Sigmoid colon (tissue), 7 donors: ENCODE results near the gene DIAPH2. TPM values are rescaled to one million over a fixed set of nuclear protein-coding genes. Genes with fewer than 3 reads are reported as not detected.

Experiments
- DNase-seq: peaks from one replicate; pipeline ENCODE4 v3.0.0-alpha.2; 2019
- H3K27ac ChIP-seq, 4 donors: fragments of 200-600 bp; sonication (generic); one replicate each; pipeline ENCODE4 v1.5.1; 2016 to 2019; ENCODE audit warnings: mild to moderate bottlenecking in 1 of 4
- H3K27me3 ChIP-seq, 3 donors: fragments of 200-600 bp; sonication (generic); one replicate each; pipeline ENCODE4 v1.5.1; 2019; ENCODE audit warnings: mild to moderate bottlenecking in 1 of 3
- H3K36me3 ChIP-seq, 4 donors: fragments of 200-600 bp; sonication (generic); one replicate each; pipeline ENCODE4 v1.5.1; 2016 to 2019
- H3K4me1 ChIP-seq, 4 donors: fragments of 200-600 bp; sonication (generic); one replicate each; pipeline ENCODE4 v1.5.1; 2017 to 2019
- H3K4me3 ChIP-seq, 4 donors: fragments of 200-600 bp; sonication (generic); one replicate each; pipeline ENCODE4 v1.5.1; 2017 to 2019; ENCODE audit warnings: mild to moderate bottlenecking in 2 of 4, moderate library complexity in 1 of 4
- H3K9me3 ChIP-seq, 4 donors: fragments of 200-600 bp in 3 of 4; sonication (generic) in 3 of 4; one replicate each; pipeline versions ENCODE4 v1.5.1 to v1.6.1; 2013 to 2019
- CTCF ChIP-seq, 4 experiments: fragments of 450-650 bp in 3 of 4; fragments of 200-600 bp in 1 of 4; IDR thresholded peaks; one replicate each; pipeline ENCODE4 v1.5.1; 2016 to 2019; ENCODE audit warnings: antibody characterized with exemption in 4 of 4, mild to moderate bottlenecking in 3 of 4, moderate library complexity in 2 of 4
- EP300 ChIP-seq, 4 donors: sonication (generic); formaldehyde crosslinking; IDR thresholded peaks; one replicate each; pipeline ENCODE4 v1.6.1; 2017; ENCODE audit warnings: antibody characterized with exemption in 4 of 4
- POLR2A ChIP-seq, 2 donors: fragments of 450-650 bp; IDR thresholded peaks; one replicate each; pipeline ENCODE4 v1.6.1; 2016; ENCODE audit warnings: antibody characterized with exemption in 2 of 2, mild to moderate bottlenecking in 2 of 2, moderate library complexity in 2 of 2
- POLR2AphosphoS5 ChIP-seq, 4 donors: sonication (generic); formaldehyde crosslinking; IDR thresholded peaks; one replicate each; pipeline ENCODE4 v1.6.1; 2017; ENCODE audit warnings: antibody characterized with exemption in 4 of 4
- WGBS, 2 donors: extraction: QIAGEN DNeasy Blood & Tissue Kit; methylation state at CpG; one replicate each; pipeline ENCODE4 v1.1.7; 2013; 5-methylcytosine and 5-hydroxymethylcytosine counted together
- intact Hi-C: fragments of 100-400 bp; cut with DNase I; formaldehyde crosslinking; loops from one replicate; pipeline ENCODE4 v1.15.1; 2023
- polyA plus RNA-seq, 3 donors: library from polyadenylated mRNA; stranded (reverse); fragments of 200-250 nt; gene quantifications; one replicate each; pipeline ENCODE4 v1.2.3, GENCODE V29; 2013
- total RNA-seq, 4 donors: library from RNA; depleted of rRNA; stranded (reverse); fragments of >200 nt; gene quantifications; one replicate each; pipeline ENCODE4 v1.1.0, GENCODE V29; 2016
- donor health status: healthy with polysubstance abuse.
- donor health status: Bipolar disorder and iron deficiency.
- donor health status: healthy.

The DIAPH2 gene
- total and polyA plus RNA-seq, 7 donors: 6.6 to 31.3 (median 21.7) TPM

- no peak for DNase-seq
- Histone ChIP-seq H3K36me3 (no peaks in the 10 kb centered on the region), H3K4me1 (no peaks in the 10 kb centered on the region), H3K27ac (no peak overlapping the region), H3K9me3 (no peaks in the 10 kb centered on the region), H3K27me3 (no peaks in the 10 kb centered on the region), H3K4me3 (no peak overlapping the region)
- no peak for TF ChIP-seq POLR2A (IDR thresholded peaks at IDR 0.05)
- TF ChIP-seq EP300 (IDR thresholded peaks at IDR 0.05): no peak
- no peak for TF ChIP-seq CTCF (IDR thresholded peaks at IDR 0.05)
- TF ChIP-seq POLR2AphosphoS5 (IDR thresholded peaks at IDR 0.05): no peak
- 86 to 90% methylated on average over 3 of the region's 3 CpGs for WGBS, 2 donors
- intact Hi-C loops: no loop called here
Measured at GRCh38 chrX:97524997-97525396, 840.4 kb downstream of the DIAPH2 start.

- no peak for TF ChIP-seq CTCF (IDR thresholded peaks at IDR 0.05)
- no peak for TF ChIP-seq POLR2AphosphoS5 (IDR thresholded peaks at IDR 0.05)
- no peak for TF ChIP-seq POLR2A (IDR thresholded peaks at IDR 0.05)
- no peak for TF ChIP-seq EP300 (IDR thresholded peaks at IDR 0.05)
- WGBS, 2 donors: 65 to 94% methylated on average over 3 of the region's 3 CpGs
- intact Hi-C loops: no loop called here
Measured at GRCh38 chrX:97525981-97526380, 841.3 kb downstream of the DIAPH2 start.

DNA sequence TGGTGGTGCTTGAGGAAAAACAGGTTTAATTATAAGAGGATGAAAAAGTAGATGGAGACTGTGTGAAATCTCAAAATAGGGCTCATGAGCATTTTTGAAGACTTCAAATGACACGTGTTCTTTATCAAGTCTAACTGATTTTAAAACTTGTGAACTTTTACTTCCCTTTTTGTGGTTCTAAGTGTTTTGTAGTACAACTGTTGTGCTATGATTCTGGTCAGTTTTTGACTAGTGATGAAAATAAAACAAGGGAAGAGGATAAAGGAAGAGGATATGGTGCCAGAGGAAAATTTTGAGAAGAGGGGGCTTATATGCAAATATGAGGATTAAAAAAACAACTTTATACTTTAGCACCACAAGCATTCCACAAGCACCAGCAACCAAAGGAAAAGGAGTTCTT, 843.1 kb downstream of the DIAPH2 start:
- no peak overlapping the region for H3K4me3 ChIP-seq
- no peak for TF ChIP-seq EP300 (IDR thresholded peaks at IDR 0.05)
- no peak for TF ChIP-seq POLR2AphosphoS5 (IDR thresholded peaks at IDR 0.05)
- no peak for TF ChIP-seq CTCF (IDR thresholded peaks at IDR 0.05)
- TF ChIP-seq POLR2A (IDR thresholded peaks at IDR 0.05): no peak
- H3K36me3 ChIP-seq: no peaks in the 10 kb centered on the region
- DNase-seq: no peak
- no peaks in the 10 kb centered on the region for H3K27me3 ChIP-seq
- 57 to 92% methylated on average over 1 of the region's 1 CpG for WGBS, 2 donors
- peaks cover 0 to 2% (median 0%) of the 10 kb centered on the region in 4 donors for H3K9me3 ChIP-seq
- no peaks in the 10 kb centered on the region for H3K4me1 ChIP-seq
- H3K27ac ChIP-seq: no peak overlapping the region
- intact Hi-C loops: no loop called here

More at GRCh38 chrX:97525981-97526380, 841.3 kb downstream of the DIAPH2 start:
- H3K9me3 ChIP-seq: peaks cover 0 to 2% (median 0%) of the 10 kb centered on the region in 4 donors
- H3K27me3 ChIP-seq: no peaks in the 10 kb centered on the region
- no peak overlapping the region for H3K27ac ChIP-seq
- H3K36me3 ChIP-seq: no peaks in the 10 kb centered on the region
- H3K4me1 ChIP-seq: no peaks in the 10 kb centered on the region
- no peak overlapping the region for H3K4me3 ChIP-seq
- no peak for DNase-seq

- no peaks in the 10 kb centered on the region for H3K27me3 ChIP-seq
- no peak overlapping the region for H3K27ac ChIP-seq
- WGBS, 2 donors: 76 to 84% methylated on average over 1 of the region's 1 CpG
- peaks cover 0 to 2% (median 0%) of the 10 kb centered on the region in 4 donors for H3K9me3 ChIP-seq
- no peak for TF ChIP-seq CTCF (IDR thresholded peaks at IDR 0.05)
- TF ChIP-seq POLR2A (IDR thresholded peaks at IDR 0.05): no peak
- no peak for TF ChIP-seq POLR2AphosphoS5 (IDR thresholded peaks at IDR 0.05)
- no peak for TF ChIP-seq EP300 (IDR thresholded peaks at IDR 0.05)
- no peaks in the 10 kb centered on the region for H3K4me1 ChIP-seq
- no peak for DNase-seq
- no peak overlapping the region for H3K4me3 ChIP-seq
- intact Hi-C loops: no loop called here
- H3K36me3 ChIP-seq: no peaks in the 10 kb centered on the region
Measured at GRCh38 chrX:97529536-97530200, 845.0 kb downstream of the DIAPH2 start.

DNA sequence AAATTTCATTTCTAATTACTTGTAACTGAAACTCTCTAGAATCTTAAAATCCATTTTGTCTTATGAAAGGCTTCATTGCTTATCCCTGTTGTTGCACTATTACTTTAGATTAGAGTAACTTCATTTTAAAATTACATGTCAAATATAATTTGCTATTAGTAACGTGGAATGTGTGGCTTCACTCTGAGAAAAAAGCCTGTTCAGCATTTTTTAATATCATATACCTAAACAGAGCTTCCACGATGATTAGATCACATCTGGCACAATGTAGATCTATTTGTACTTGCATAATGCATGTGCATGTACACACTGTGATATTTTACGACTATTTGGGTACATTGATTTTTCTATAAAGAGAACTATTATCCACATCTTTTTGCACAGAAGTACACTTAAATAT, 847.2 kb downstream of the DIAPH2 start:
- WGBS, 2 donors: 87 to 89% methylated on average over 3 of the region's 3 CpGs

More for the DNA sequence above, 847.2 kb downstream of the DIAPH2 start:
- Histone ChIP-seq H3K27me3 (no peaks in the 10 kb centered on the region), H3K4me1 (no peaks in the 10 kb centered on the region), H3K27ac (no peak overlapping the region), H3K4me3 (no peak overlapping the region), H3K9me3 (peaks cover 0 to 2% (median 0%) of the 10 kb centered on the region in 4 donors), H3K36me3 (no peaks in the 10 kb centered on the region)
- no peak for DNase-seq
- no peak for TF ChIP-seq POLR2AphosphoS5 (IDR thresholded peaks at IDR 0.05)
- no peak for TF ChIP-seq EP300 (IDR thresholded peaks at IDR 0.05)
- no peak for TF ChIP-seq POLR2A (IDR thresholded peaks at IDR 0.05)
- intact Hi-C loops: no loop called here
